Endothelial cell (in vitro differentiated cells): ENCODE measurements around the gene CALHM1. TPM values are rescaled to one million over a fixed set of nuclear protein-coding genes. Genes with fewer than 3 reads are reported as not detected.

Source experiments
- DNase-seq: peaks from one replicate; pipeline ENCODE4 v3.0.0; 2021; ENCODE audit warnings: low spot score
- H3K27ac Mint-ChIP-seq: one replicate; pipeline ENCODE4 v1.8.0; 2021; ENCODE audit warnings: mixed read lengths, inconsistent platforms; ENCODE audit not compliant: unreplicated experiment
- H3K27me3 Mint-ChIP-seq: one replicate; pipeline ENCODE4 v1.8.0; 2021; ENCODE audit warnings: mild to moderate bottlenecking, moderate library complexity, mixed read lengths, inconsistent platforms; ENCODE audit not compliant: unreplicated experiment
- H3K36me3 Mint-ChIP-seq: one replicate; pipeline ENCODE4 v1.8.0; 2021; ENCODE audit warnings: mild to moderate bottlenecking, low read depth, mixed read lengths, inconsistent platforms; ENCODE audit not compliant: unreplicated experiment
- H3K4me1 Mint-ChIP-seq: one replicate; pipeline ENCODE4 v1.8.0; 2021; ENCODE audit warnings: mild to moderate bottlenecking, mixed read lengths, inconsistent platforms; ENCODE audit not compliant: unreplicated experiment
- H3K4me3 Mint-ChIP-seq: one replicate; pipeline ENCODE4 v1.8.0; 2021; ENCODE audit warnings: mild to moderate bottlenecking, mixed read lengths, inconsistent platforms; ENCODE audit not compliant: unreplicated experiment
- H3K9me3 Mint-ChIP-seq: one replicate; pipeline ENCODE4 v1.8.0; 2021; ENCODE audit warnings: mixed read lengths, inconsistent platforms; ENCODE audit not compliant: unreplicated experiment
- total RNA-seq: library from RNA; stranded (reverse); fragmentation: NEBNext Ultra II Directional; extraction: Animal tissue kit (Norgen Biotek cat#: 25700); gene quantifications from one replicate; pipeline ENCODE4 v1.2.1, GENCODE V29; 2021; ENCODE audit not compliant: unreplicated experiment
- TF ChIP-seq, protein P1 (sequence below): fragments of 200-600 bp; sonication (generic); IDR thresholded peaks from one replicate; pipeline ENCODE4 v1.5.0; 2021; ENCODE audit warnings: antibody characterized with exemption; ENCODE audit not compliant: unreplicated experiment

CALHM1 gene
- total RNA-seq, 1 donor from 2014 or later, result not detected

DNA sequence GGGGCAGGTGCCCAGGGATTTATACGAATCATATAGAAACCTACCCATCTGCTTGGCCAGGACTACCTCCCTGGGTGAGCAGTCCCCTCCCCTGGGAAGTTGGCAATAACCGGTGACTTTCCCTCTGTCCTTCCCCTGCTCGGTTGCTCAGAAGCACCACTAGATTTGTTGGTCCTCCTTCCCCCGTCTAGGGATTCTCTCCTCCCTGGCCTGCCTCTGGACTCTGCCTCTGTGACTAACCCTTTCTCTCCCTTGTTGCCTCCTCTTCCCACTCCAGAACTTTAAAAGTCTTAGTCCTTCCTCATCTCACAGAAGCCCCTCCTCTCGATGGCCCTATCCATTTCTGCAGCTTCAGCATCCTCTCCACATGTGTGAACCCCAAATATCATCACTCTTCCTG is 10.5 kb upstream of the CALHM1 start:
- DNase-seq, result no peak
- Mint-ChIP-seq H3K36me3 (no peaks in the 10 kb centered on the region), H3K27ac (no peak overlapping the region), H3K9me3 (no peaks in the 10 kb centered on the region), H3K4me3 (no peak overlapping the region), H3K27me3 (peaks cover 4% of the 10 kb centered on the region), H3K4me1 (peaks cover 6% of the 10 kb centered on the region)
- TF ChIP-seq, protein P1, sequence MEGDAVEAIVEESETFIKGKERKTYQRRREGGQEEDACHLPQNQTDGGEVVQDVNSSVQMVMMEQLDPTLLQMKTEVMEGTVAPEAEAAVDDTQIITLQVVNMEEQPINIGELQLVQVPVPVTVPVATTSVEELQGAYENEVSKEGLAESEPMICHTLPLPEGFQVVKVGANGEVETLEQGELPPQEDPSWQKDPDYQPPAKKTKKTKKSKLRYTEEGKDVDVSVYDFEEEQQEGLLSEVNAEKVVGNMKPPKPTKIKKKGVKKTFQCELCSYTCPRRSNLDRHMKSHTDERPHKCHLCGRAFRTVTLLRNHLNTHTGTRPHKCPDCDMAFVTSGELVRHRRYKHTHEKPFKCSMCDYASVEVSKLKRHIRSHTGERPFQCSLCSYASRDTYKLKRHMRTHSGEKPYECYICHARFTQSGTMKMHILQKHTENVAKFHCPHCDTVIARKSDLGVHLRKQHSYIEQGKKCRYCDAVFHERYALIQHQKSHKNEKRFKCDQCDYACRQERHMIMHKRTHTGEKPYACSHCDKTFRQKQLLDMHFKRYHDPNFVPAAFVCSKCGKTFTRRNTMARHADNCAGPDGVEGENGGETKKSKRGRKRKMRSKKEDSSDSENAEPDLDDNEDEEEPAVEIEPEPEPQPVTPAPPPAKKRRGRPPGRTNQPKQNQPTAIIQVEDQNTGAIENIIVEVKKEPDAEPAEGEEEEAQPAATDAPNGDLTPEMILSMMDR, result no peak

DNA sequence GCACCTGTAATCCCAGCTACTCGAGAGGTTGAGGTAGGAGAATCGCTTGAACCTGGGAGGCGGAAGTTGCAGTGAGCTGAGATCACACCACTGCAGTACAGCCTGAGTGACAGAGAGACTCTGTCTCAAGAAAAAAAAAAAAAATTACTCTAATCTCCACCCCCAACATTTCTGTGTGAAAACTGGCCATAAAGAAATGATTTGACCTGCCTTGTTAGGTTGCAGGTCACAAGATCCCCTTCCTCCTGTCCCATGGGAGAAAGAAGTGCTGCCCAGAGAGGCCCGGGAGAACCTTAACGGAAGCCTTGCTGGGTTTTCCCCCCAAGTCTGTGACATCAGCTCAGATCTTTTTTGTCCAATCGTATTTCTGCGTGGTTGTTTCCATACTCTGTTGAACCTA is 8.7 kb upstream of the CALHM1 start:
- Mint-ChIP-seq H3K27me3 (peaks cover 4% of the 10 kb centered on the region), H3K9me3 (no peaks in the 10 kb centered on the region), H3K36me3 (no peaks in the 10 kb centered on the region), H3K4me3 (no peak overlapping the region), H3K4me1 (peaks cover 6% of the 10 kb centered on the region), H3K27ac (no peak overlapping the region)
- DNase-seq, result no peak
- TF ChIP-seq, protein P1, result no peak

DNA sequence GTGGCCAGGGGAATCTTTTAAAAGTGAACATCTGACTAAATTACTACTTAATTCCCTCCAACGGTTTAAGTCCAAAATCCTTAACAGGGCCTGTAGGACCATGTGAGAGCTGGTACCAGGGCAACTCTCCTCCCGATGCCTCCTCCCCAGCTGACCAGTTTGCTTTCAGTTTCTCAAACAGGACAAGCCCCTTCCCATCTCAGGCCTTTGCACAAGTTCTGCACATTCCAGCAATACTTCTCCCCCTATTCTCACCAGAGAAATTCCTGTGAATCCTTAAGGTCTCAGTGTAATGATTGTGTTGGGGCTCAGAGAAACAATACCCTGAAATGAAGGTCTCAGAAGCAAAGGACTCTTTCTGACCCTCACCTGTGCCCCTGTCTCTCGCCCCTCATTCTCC is 8.0 kb upstream of the CALHM1 start:
- H3K4me3 Mint-ChIP-seq, result no peak overlapping the region
- peaks cover 4% of the 10 kb centered on the region for H3K27me3 Mint-ChIP-seq
- no peak for DNase-seq
- H3K36me3 Mint-ChIP-seq, result no peaks in the 10 kb centered on the region
- H3K9me3 Mint-ChIP-seq, result no peaks in the 10 kb centered on the region
- TF ChIP-seq, protein P1, result no peak
- peaks cover 6% of the 10 kb centered on the region for H3K4me1 Mint-ChIP-seq
- no peak overlapping the region for H3K27ac Mint-ChIP-seq

DNA sequence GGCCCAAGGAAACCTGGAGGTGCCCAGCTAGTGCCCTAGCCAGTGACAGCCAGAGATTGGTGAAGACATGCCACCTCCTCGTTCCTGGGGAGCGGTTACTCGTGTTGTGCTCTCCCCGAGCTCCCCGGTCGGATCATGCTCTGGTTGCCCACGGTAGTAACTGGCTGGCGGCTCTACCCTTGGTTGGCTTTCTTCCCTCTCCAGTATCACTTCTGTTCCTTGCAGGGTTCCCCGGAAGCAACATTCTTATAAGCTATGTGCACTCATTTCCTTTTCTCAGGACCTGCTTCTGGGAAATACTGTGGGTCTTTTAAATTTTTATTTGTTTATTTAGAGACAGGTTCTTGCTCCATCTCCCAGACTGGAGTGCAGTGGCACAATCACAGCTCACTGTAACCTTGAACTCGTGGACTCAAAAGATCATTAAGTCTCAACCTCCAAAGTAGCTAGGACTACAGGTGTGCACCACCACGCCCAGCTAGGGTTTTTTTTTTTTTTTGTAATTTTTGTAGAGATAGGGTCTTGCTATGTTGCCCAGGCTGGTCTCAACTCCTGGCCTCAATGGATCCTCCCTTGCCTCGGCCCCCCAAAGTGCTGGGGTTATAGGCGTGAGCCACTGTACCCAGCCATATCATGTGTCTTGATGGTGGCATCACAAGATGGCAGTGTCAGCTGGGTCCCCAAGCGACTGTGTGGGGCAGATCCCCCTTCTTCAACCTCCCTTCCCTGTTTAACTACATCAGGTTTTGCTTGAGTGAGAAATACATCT is 6.9 kb upstream of the CALHM1 start:
- no peaks in the 10 kb centered on the region for H3K36me3 Mint-ChIP-seq
- peaks cover 4% of the 10 kb centered on the region for H3K27me3 Mint-ChIP-seq
- H3K4me1 Mint-ChIP-seq, result peaks cover 6% of the 10 kb centered on the region
- no peak for DNase-seq
- TF ChIP-seq, protein P1, result no peak
- no peaks in the 10 kb centered on the region for H3K9me3 Mint-ChIP-seq
- H3K27ac Mint-ChIP-seq, result no peak overlapping the region
- no peak overlapping the region for H3K4me3 Mint-ChIP-seq

DNA sequence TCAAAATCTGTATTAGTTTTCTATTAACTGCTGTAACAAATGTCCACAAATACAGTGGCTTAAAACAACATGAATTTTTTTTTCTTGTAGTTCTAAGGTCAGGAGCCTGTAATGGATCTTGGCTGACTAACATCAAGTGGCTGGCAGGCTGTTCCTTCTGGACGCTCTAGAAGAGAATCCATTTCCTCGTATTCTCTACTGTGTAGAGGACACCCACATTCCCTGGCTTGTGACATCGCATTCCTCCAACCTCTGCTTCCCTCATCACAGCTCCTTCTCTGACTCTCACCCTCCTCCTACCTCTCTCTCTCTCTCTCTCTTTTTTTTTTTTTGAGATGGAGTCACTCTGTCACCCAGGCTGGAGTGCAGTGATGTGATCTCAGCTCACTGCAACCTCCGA is 4.8 kb upstream of the CALHM1 start:
- Mint-ChIP-seq H3K36me3 (no peaks in the 10 kb centered on the region), H3K4me1 (peaks cover 6% of the 10 kb centered on the region), H3K4me3 (no peak overlapping the region), H3K9me3 (no peaks in the 10 kb centered on the region), H3K27me3 (peaks cover 7% of the 10 kb centered on the region), H3K27ac (no peak overlapping the region)
- DNase-seq, result no peak
- TF ChIP-seq, protein P1, result no peak
